ENCODE data around the gene TTC32.

TTC32 gene

DNA sequence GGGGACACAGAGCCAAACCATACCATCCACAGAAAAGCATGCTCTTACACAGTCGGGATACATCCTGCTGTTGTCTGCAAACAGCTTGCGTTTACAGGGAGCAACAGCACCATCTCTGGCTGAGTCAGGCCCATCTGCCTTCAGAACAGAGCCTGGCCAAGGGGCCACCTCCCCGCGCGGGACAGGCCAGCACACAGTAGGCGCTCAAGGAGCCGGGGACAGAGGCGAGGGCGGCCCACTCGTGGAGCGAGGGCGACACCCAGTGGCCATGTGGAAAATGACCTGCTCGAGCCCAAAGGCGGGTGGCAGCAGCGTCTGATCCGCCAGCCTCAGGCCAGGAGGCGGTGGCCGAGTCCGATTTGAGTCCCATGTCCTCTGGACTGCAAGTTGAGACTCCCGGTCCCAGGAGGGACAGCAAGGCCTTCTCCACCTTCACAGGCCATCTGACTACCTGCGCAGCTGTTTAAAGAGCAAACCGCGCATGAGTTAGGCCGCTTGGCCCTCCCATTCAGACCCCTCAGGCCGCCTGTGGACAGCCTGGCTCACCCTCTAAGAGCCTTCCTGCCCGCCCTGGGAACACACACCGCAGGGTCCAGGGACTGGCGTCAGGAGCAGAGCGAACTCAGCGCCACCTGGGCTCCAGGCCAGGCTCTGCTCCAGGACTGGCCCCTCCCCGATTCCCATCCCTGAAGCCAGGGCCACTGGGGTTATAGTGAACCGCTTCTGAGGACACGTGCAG lies 38.3 kb downstream of the TTC32 start:
- no peak overlapping the region for H3K4me3 Mint-ChIP-seq
- ATAC-seq (replicated peaks) (peak; percentile 87), DNase-seq (peak; percentile 66 to 67 (median 67))
- H3K36me3 Mint-ChIP-seq (ENCODE audit: insufficient read depth): no peaks in the 10 kb centered on the region
- no peaks in the 10 kb centered on the region for H3K9me3 Mint-ChIP-seq
- peaks cover 3 to 6% of the 10 kb centered on the region in 2 donors for H3K4me1 Mint-ChIP-seq (ENCODE audit: low read depth in 2 of 2)
- peaks cover 5 to 21% of the 10 kb centered on the region in 2 donors for H3K27me3 Mint-ChIP-seq
- H3K27ac Mint-ChIP-seq: no peak overlapping the region

GRCh38 chr2:19861813-19862212 lies 40.0 kb downstream of the TTC32 start:
- no peaks in the 10 kb centered on the region for H3K9me3 Mint-ChIP-seq

DNA sequence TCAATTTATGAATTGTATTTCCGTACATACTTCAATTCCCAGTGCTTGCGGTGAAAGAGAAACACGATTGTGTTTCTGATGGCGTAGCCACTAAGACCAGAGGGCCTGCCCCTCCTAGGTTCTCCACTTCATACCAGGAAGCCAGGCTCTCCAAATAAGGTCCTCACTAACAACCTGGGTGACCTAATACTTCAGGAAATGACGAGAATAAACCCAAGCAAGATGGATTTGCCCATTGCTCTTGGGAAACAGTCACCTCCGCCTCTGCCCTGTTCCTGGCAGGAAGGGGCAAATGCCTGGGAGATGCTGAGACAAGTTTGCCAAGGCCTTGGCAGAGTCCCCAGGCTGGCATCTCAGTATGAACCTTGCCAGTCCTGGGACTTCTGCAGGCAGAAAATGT lies 41.8 kb downstream of the TTC32 start:
- Mint-ChIP-seq H3K27ac (no peak overlapping the region), H3K36me3 (ENCODE audit: insufficient read depth) (no peaks in the 10 kb centered on the region), H3K4me3 (no peak overlapping the region), H3K4me1 (ENCODE audit: low read depth in 2 of 2) (peaks cover 1 to 3% of the 10 kb centered on the region in 2 donors), H3K9me3 (no peaks in the 10 kb centered on the region), H3K27me3 (peaks cover 12 to 51% of the 10 kb centered on the region in 2 donors)
- DNase-seq (no peak), ATAC-seq (replicated peaks) (no peak)

More at GRCh38 chr2:19861813-19862212, 40.0 kb downstream of the TTC32 start:
- ATAC-seq (replicated peaks) (no peak), DNase-seq (no peak)
- Mint-ChIP-seq H3K36me3 (ENCODE audit: insufficient read depth) (no peaks in the 10 kb centered on the region), H3K4me1 (ENCODE audit: low read depth in 2 of 2) (peaks cover 1 to 3% of the 10 kb centered on the region in 2 donors), H3K27me3 (peaks cover 5 to 33% of the 10 kb centered on the region in 2 donors), H3K4me3 (no peak overlapping the region), H3K27ac (no peak overlapping the region)

- ATAC-seq (replicated peaks): no peak
Observed at GRCh38 chr2:19859565-19859964, 42.2 kb downstream of the TTC32 start.

DNA sequence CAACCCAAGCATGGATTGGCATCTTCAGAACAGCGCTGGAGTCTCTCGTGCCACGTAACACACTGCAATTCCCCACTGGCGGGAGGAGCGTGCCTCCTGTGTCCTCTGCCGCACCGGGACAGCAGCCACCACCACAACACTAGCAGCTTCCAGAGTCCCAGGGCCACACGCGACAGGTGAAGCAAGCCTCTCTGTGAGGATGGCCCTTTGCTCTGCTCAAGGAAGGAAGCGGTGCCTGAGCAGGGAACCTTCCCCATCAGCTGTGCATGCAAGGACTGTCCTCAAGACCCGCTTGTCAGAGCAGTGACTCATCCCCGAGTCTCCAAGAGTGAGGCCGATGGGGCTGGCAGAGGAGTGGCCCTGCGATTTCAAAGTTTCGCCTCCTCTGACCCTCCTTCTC lies 44.0 kb downstream of the TTC32 start:
- ATAC-seq (replicated peaks) (no peak), DNase-seq (no peak)
- Mint-ChIP-seq H3K27me3 (peaks cover 8 to 48% of the 10 kb centered on the region in 2 donors), H3K4me3 (no peak overlapping the region), H3K9me3 (no peaks in the 10 kb centered on the region), H3K4me1 (ENCODE audit: low read depth in 2 of 2) (peaks cover under 1 to 1% of the 10 kb centered on the region in 2 donors), H3K36me3 (ENCODE audit: insufficient read depth) (no peaks in the 10 kb centered on the region), H3K27ac (no peak overlapping the region)

More at GRCh38 chr2:19859565-19859964, 42.2 kb downstream of the TTC32 start:
- H3K27me3 Mint-ChIP-seq: peaks cover 12 to 51% of the 10 kb centered on the region in 2 donors
- DNase-seq: no peak
- H3K36me3 Mint-ChIP-seq (ENCODE audit: insufficient read depth): no peaks in the 10 kb centered on the region
- no peak overlapping the region for H3K27ac Mint-ChIP-seq
- H3K4me1 Mint-ChIP-seq (ENCODE audit: low read depth in 2 of 2): peaks cover 1 to 3% of the 10 kb centered on the region in 2 donors
- H3K9me3 Mint-ChIP-seq: no peaks in the 10 kb centered on the region
- H3K4me3 Mint-ChIP-seq: no peak overlapping the region

DNA sequence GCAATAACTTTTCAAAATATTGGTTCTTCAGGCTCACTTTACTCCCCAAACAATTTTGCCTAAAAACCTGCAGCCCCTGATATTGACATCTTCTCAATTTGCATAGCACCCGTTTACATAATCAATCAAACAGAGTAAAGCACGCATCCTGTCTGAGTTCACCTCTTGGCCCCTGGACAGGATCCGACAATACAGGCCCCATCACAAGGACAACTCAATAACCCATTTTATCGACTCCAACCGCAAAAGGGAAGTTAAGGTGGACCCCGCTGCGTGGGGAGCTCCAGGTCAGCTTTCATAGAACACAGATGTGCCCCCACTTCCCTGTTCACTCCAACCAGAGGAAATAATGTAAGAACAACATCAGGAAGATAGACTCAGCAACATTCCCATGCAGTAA lies 44.7 kb downstream of the TTC32 start:
- Mint-ChIP-seq H3K27ac (peak overlapping the region in 1 of 2 donors; percentile 4), H3K9me3 (no peaks in the 10 kb centered on the region), H3K4me1 (ENCODE audit: low read depth in 2 of 2) (no peaks in the 10 kb centered on the region), H3K4me3 (no peak overlapping the region), H3K36me3 (ENCODE audit: insufficient read depth) (no peaks in the 10 kb centered on the region), H3K27me3 (peaks cover 8 to 53% of the 10 kb centered on the region in 2 donors)
- DNase-seq (no peak), ATAC-seq (replicated peaks) (no peak)

DNA sequence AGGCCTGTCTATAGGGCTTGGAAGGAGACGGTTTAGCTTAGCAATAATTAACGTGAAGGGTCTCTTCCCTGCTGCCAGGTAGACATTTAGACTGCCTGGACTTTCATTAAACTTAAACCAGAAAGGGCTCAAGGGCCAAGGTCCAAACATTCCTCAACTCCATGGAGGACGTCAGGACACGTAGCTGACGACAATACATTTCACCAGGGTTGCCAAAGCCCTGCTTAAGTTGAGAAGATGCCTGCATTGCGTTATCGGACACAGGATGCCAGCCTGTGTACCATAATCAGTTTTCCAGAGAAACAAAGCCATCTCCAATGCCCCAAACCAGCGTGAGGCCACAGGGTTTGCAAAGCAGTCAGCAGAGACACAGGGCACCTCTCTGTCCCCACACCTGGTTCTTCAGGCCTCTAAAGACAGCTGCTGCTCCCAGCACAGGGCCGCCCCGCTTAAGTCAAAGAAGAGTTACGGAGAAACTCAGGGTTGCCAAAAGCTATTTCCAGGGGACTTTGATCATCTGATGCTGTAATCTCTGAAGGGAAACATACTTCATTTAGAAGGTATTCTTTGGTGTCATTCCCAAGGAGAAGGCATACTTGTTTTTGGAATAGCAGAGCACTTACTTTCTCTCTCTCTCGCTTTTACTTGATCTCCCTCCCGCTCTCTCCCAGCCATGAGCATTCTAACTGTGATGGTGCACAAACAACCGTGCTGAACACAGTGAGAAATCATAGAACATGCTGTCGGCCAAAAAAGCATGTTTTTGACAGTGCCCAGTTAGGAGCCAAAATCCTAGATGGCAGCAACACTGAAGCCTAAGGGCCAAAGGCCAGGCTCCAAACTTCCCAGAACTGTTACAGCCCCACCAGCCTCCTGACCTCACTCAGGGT lies 46.0 kb downstream of the TTC32 start:
- peaks cover 14 to 62% of the 10 kb centered on the region in 2 donors for H3K27me3 Mint-ChIP-seq
- H3K9me3 Mint-ChIP-seq: no peaks in the 10 kb centered on the region
- H3K36me3 Mint-ChIP-seq (ENCODE audit: insufficient read depth): no peaks in the 10 kb centered on the region
- H3K27ac Mint-ChIP-seq: no peak overlapping the region
- ATAC-seq (replicated peaks) (no peak), DNase-seq (no peak)
- H3K4me3 Mint-ChIP-seq: no peak overlapping the region
- no peaks in the 10 kb centered on the region for H3K4me1 Mint-ChIP-seq (ENCODE audit: low read depth in 2 of 2)

DNA sequence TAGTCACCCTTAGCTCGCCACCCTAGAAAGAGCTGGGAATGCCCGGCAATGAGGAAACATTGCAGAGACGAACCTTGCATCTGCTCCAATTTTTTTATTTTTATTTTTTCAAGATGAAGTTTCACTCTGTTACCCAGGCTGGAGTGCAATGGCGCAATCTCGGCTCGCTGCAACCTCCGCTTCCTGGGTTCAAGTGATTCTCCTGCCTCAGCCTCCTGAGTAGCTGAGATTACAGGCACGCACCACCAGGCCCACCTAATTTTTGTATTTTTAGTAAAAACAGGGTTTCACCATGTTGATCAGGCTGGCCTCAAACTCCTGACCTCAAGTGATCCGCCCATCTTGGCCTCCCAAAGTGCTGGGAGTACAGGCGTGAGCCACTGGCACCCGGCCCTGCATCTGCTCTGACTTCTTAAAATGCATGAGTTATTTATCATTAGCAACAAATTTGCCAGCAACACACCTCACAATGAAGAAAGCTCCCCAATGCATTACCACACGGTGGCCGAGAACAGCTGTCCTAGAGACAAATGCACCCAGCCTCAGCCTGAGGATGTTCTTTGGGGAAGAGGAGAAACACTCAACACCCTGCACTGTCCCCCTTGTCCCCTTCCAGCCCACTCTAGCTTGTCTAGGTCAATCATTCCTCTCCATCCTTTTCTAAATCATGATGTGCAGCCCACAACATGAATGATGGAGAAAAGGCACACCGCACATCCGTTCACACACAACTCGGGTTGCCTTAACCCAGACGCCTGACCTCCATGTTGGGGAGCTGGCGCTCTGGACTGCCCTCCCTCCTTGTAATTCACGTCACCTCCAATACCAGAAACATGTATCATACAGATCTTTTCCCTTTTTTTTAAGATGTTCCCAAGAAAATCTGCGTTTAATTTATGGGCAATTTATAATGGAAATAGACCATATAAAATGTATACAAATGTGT lies 46.9 kb downstream of the TTC32 start:
- H3K4me3 Mint-ChIP-seq: no peak overlapping the region
- ATAC-seq (replicated peaks): no peak
- H3K27ac Mint-ChIP-seq: no peak overlapping the region
- H3K36me3 Mint-ChIP-seq (ENCODE audit: insufficient read depth): no peaks in the 10 kb centered on the region
- DNase-seq: no peak
- no peaks in the 10 kb centered on the region for H3K9me3 Mint-ChIP-seq
- H3K4me1 Mint-ChIP-seq (ENCODE audit: low read depth in 2 of 2): no peaks in the 10 kb centered on the region
- peaks cover 14 to 61% of the 10 kb centered on the region in 2 donors for H3K27me3 Mint-ChIP-seq

DNA sequence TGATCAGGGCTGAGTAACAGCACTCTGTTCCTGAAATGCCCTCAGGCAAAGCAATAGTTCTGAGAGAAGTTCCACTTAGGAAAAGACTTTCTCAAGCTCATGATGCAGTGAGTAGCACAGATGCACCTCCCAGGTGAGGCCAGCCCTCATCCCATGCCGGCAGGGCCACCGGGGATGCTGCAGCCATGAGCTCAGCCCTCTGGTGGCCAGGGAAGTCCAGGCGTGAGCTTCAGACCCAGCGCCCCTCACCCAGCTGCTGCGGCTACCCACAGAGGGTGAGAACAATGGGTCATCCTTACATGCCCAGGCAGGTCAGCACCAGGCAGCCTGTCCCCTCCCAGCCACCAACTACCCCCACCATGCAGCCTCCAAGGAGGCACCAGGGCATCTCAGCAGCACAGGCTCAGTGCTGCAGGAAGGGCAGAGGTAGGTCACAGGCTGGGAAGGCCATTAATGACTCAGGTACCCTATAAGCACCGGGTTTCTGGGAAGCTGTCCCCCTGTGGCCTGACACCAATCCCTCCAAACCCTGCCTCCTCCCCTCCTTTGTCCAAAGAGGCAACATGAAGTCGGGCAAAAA lies 50.6 kb downstream of the TTC32 start:
- Mint-ChIP-seq H3K4me1 (ENCODE audit: low read depth in 2 of 2) (no peaks in the 10 kb centered on the region), H3K27me3 (peaks cover 11 to 44% of the 10 kb centered on the region in 2 donors), H3K4me3 (no peak overlapping the region), H3K27ac (no peak overlapping the region), H3K36me3 (ENCODE audit: insufficient read depth) (no peaks in the 10 kb centered on the region), H3K9me3 (no peaks in the 10 kb centered on the region)
- ATAC-seq (replicated peaks): no peak
- DNase-seq: no peak

DNA sequence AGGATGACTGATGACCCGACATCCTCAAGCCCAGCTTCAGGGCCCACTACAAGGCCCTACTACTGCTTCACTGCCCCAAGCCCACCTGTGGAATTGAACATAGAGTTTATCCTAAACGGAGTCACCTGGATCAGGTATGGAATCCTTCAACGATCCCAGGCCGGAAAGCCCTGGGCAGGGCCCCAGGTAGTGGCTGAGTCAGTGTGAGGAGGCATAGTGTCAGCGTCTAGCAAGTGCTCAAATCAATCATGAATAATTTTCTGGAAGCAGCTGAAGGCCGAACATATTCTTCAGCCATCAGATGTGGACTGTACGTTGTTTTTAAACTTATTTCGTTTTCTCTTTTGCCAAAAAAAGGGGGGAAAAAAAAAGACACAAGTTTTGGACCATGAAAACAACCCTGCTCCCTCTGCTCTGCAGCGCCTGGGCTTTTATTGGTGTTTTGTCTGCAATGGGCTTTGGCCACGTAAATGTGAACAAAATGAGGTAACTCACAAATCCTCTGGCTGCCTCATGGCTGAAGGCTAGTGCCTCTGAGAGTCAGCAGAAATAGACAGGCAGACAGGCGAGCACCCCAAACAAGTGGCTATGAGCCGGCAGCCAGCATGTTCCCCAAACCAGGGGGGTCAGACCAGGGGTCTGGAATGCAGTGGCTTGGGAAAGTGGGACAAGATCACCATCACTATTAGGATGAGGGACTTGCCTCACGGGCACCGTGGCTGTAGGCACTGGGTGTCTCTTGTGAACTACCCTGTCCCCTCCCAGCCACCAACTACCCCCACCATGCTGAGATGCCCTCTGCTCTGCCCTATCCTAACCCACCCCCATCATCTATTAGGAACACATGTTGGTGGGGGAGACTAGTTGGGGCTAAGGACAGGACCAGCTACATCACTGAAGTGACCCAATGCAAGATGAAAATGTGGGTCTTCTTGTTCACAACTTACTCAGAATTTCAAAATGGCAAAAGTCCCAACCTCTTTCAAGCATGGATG lies 51.4 kb downstream of the TTC32 start:
- Mint-ChIP-seq H3K4me1 (ENCODE audit: low read depth in 2 of 2) (no peaks in the 10 kb centered on the region), H3K4me3 (no peak overlapping the region), H3K9me3 (no peaks in the 10 kb centered on the region), H3K36me3 (ENCODE audit: insufficient read depth) (no peaks in the 10 kb centered on the region), H3K27me3 (peaks cover 13 to 42% of the 10 kb centered on the region in 2 donors), H3K27ac (no peak overlapping the region)
- ATAC-seq (replicated peaks): no peak
- DNase-seq: no peak

DNA sequence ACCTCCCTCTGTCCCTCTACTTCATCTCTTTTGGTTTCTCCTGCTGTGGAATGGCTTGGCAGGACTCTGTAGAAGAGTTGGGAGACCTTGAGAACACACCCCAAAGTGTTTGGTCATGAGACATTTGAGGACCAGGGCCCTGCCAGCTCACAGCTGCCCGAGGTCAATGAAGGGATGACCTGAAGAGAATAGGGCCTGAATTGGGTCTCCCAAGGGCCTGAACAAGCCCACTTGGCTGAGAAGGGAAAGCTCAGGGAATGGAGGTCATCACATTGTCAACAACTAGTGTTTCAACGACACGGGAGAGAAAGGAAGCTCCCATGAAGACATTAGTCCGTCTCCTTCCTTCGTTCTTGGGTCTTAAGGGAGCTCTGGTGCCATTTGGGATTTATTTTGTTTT lies 52.8 kb downstream of the TTC32 start:
- no peak overlapping the region for H3K4me3 Mint-ChIP-seq
- no peaks in the 10 kb centered on the region for H3K9me3 Mint-ChIP-seq
- H3K27me3 Mint-ChIP-seq: peaks cover 27 to 50% of the 10 kb centered on the region in 2 donors
- no peak for DNase-seq
- H3K4me1 Mint-ChIP-seq (ENCODE audit: low read depth in 2 of 2): no peaks in the 10 kb centered on the region
- H3K36me3 Mint-ChIP-seq (ENCODE audit: insufficient read depth): no peaks in the 10 kb centered on the region
- H3K27ac Mint-ChIP-seq: no peak overlapping the region
- no peak for ATAC-seq (replicated peaks)

Data from effector memory CD8-positive, alpha-beta T cell (primary cell).